ENCODE measurements around the gene TNNC2. TPM values are rescaled to one million over a fixed set of nuclear protein-coding genes. Genes with fewer than 3 reads are reported as not detected.

TNNC2 gene
- total and polyA plus RNA-seq, 9 of the 15 experiments (the other 6 are each of a cell fraction or from before 2014, with no cell fraction given) = not detected

DNA sequence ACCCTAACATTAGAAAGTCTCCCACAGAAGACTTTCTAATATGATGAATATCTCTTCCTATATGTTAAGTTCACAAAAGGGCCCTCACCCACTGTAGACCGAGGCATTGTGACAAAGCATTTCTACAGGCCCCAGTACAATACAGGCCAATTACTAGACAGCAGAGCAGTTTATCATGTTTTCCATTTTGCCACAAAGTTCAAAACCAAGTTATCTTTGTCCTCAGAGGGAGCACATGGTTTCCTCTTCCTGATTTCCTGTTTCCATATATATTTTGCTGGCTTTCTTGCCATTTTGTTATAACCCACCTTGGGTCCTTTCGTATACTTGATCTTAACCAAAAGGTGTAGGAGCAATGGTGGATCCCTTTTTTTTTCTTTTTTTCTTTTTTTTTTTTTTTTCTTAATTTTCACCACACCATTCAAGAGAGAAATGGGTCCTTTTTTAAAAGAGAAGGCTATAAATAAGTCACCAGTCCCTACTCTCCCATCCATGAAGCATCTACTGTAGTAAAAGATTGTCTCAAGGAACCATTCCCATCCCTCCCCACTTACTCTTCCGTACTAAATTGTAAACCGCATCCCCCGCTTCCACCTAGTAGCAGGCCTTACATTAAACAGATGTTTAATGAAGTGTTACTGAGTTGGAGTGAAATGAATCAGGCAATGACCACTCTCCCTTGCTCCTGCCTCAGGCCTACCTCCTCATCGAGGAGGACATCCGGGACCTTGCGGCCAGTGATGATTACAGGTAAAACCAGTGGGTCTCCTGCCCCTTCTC lies 16.7 kb downstream of the TNNC2 start (continued):
- TF ChIP-seq, protein P1, sequence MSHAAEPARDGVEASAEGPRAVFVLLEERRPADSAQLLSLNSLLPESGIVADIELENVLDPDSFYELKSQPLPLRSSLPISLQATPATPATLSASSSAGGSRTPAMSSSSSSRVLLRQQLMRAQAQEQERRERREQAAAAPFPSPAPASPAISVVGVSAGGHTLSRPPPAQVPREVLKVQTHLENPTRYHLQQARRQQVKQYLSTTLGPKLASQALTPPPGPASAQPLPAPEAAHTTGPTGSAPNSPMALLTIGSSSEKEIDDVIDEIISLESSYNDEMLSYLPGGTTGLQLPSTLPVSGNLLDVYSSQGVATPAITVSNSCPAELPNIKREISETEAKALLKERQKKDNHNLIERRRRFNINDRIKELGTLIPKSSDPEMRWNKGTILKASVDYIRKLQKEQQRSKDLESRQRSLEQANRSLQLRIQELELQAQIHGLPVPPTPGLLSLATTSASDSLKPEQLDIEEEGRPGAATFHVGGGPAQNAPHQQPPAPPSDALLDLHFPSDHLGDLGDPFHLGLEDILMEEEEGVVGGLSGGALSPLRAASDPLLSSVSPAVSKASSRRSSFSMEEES (CRISPR knock-in tag; IDR thresholded peaks at IDR 0.05) = no peak
- 0 out of 2 replicates have a peak, but pooled peaks have one; percentile 16 for TF ChIP-seq MTA2 (IDR thresholded peaks at IDR 0.05; ENCODE audit: low read depth)
- no peak for TF ChIP-seq CHCHD3 (CRISPR knock-in tag; IDR thresholded peaks at IDR 0.05)
- TF ChIP-seq EP400 (IDR thresholded peaks at IDR 0.05) = peak; percentile 48; the same call in 1 of the 2 replicates
- peak; percentile 54; the same call in 1 of the 2 replicates for TF ChIP-seq ZNF766 (CRISPR knock-in tag; conservative IDR thresholded peaks at IDR 0.05)
- TF ChIP-seq RCOR1 (IDR thresholded peaks at IDR 0.05; ENCODE audit: borderline replicate concordance in 1 of 2, low read depth in 2 of 2, low read length in 2 of 2) = peak in 1 of 2 experiments; percentile 21; a peak in 1 of 4 replicates
- TF ChIP-seq RFX1 (IDR thresholded peaks at IDR 0.05) = no peak
- TF ChIP-seq HNRNPL (IDR thresholded peaks at IDR 0.05; ENCODE audit: low read depth, low read length) = no peak
- TF ChIP-seq, protein P2, sequence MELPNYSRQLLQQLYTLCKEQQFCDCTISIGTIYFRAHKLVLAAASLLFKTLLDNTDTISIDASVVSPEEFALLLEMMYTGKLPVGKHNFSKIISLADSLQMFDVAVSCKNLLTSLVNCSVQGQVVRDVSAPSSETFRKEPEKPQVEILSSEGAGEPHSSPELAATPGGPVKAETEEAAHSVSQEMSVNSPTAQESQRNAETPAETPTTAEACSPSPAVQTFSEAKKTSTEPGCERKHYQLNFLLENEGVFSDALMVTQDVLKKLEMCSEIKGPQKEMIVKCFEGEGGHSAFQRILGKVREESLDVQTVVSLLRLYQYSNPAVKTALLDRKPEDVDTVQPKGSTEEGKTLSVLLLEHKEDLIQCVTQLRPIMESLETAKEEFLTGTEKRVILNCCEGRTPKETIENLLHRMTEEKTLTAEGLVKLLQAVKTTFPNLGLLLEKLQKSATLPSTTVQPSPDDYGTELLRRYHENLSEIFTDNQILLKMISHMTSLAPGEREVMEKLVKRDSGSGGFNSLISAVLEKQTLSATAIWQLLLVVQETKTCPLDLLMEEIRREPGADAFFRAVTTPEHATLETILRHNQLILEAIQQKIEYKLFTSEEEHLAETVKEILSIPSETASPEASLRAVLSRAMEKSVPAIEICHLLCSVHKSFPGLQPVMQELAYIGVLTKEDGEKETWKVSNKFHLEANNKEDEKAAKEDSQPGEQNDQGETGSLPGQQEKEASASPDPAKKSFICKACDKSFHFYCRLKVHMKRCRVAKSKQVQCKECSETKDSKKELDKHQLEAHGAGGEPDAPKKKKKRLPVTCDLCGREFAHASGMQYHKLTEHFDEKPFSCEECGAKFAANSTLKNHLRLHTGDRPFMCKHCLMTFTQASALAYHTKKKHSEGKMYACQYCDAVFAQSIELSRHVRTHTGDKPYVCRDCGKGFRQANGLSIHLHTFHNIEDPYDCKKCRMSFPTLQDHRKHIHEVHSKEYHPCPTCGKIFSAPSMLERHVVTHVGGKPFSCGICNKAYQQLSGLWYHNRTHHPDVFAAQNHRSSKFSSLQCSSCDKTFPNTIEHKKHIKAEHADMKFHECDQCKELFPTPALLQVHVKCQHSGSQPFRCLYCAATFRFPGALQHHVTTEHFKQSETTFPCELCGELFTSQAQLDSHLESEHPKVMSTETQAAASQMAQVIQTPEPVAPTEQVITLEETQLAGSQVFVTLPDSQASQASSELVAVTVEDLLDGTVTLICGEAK (IDR thresholded peaks at IDR 0.05) = 0 out of 2 replicates have a peak, but pooled peaks have one; percentile 20
- TF ChIP-seq, protein P2 (CRISPR knock-in tag; IDR thresholded peaks at IDR 0.05) = no peak
- no peak for TF ChIP-seq TCF7L2 (IDR thresholded peaks at IDR 0.05; ENCODE audit: low read depth, low read length)
- TF ChIP-seq, protein P3, sequence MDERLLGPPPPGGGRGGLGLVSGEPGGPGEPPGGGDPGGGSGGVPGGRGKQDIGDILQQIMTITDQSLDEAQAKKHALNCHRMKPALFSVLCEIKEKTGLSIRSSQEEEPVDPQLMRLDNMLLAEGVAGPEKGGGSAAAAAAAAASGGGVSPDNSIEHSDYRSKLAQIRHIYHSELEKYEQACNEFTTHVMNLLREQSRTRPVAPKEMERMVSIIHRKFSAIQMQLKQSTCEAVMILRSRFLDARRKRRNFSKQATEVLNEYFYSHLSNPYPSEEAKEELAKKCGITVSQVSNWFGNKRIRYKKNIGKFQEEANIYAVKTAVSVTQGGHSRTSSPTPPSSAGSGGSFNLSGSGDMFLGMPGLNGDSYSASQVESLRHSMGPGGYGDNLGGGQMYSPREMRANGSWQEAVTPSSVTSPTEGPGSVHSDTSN (CRISPR knock-in tag; IDR thresholded peaks at IDR 0.05; ENCODE audit: low read depth) = no peak
- TF ChIP-seq, protein P3 (tag; conservative IDR thresholded peaks at IDR 0.05; ENCODE audit: low read depth) = no peak; the same call in 1 of the 2 replicates

All from K562 (cell line).